HG03280 (cell line): ENCODE results near the gene CCDC197.

Experiments
- ATAC-seq: cut with Tn5 transposase; IDR thresholded peaks from one replicate; pipeline ENCODE4 v1.9.1; 2021; ENCODE audit warnings: mild to moderate bottlenecking, moderate library complexity; ENCODE audit not compliant: unreplicated experiment

Gene CCDC197

DNA sequence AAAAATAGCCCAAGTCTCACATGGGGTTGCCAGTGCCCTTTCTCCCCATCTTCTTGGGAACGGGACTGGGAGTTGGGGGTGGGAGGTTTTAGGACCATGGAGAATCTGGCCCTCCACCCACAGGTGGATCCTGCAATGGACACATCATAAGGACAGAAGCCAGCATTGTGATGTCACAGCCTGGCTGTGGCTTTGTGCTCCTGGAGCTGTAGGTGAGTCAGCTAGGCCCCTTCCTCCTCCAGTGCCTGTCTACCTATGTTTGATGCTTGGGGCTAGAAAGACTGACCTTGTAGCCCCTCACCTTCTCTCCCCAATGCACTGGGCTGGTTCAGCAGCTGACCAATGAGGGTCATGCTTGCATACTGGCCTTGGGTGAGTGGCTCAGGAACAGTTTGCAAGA is at the start of gene CCDC197:
Gene CCDC197, plus strand, starts transcription at position 220 of the 400 bp plus-strand sequence. CDS start 831 bp downstream, outside the sequence.
- no peak for ATAC-seq

DNA sequence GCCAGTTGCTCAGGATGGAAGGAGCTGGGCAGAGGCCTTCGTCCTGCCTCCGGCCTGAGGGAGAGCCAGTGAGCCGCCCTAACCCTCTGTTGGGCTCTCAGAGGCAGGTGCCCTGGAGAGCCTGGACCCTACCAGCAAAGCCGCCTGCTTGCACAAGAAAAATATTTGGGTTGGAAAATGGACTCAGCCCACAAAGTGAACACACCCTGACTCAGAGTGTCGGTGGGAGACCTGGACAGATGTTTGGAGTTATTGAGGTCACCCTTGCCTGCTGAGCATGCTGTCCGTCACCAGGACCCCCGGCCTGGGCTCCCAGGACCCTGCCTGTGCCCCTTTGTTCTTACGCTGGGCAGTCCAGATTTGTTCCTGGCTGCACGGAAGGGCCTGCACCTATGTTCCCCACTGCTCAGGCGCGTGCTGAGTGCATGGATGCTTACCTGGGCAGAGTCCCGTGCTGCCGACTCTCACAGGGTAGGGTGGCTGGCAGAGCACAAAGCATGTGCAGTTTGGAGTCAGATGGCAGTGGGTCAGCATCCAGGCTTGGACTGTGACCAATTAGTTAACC is 47.5 kb upstream of the CCDC197 start:
- ATAC-seq = no peak

DNA sequence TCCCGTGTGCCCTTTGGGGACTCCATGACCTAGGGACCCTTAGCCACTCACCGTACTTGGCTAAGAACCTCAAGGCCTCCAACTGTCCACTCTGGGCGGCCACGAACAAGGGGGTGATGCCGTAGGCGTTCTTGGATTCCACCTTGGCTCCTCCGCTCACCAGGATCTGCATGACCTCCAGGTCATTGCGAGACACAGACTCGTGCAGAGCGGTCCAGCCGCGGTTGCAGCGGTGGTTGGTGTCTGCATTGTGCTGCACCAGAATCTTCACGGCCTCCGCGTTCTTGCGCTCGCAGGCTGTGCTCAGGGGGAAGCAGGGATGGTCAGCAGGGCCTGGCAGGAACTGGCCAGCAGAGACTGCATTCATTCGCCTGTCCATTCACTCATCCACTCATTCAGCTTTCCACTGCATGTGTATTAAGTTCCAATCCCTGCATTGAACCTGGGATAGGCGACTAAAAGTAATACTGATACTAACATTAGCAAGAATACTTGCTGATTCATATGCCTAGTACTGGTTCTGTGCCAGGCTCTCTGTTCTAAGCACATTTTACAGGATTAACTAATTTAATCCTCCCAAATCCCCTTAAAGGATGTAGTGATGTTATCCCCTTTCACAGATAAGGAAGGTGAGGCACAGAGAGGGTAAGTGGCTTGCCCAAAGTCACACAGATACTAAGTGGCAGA is 46.0 kb upstream of the CCDC197 start:
- no peak for ATAC-seq

DNA sequence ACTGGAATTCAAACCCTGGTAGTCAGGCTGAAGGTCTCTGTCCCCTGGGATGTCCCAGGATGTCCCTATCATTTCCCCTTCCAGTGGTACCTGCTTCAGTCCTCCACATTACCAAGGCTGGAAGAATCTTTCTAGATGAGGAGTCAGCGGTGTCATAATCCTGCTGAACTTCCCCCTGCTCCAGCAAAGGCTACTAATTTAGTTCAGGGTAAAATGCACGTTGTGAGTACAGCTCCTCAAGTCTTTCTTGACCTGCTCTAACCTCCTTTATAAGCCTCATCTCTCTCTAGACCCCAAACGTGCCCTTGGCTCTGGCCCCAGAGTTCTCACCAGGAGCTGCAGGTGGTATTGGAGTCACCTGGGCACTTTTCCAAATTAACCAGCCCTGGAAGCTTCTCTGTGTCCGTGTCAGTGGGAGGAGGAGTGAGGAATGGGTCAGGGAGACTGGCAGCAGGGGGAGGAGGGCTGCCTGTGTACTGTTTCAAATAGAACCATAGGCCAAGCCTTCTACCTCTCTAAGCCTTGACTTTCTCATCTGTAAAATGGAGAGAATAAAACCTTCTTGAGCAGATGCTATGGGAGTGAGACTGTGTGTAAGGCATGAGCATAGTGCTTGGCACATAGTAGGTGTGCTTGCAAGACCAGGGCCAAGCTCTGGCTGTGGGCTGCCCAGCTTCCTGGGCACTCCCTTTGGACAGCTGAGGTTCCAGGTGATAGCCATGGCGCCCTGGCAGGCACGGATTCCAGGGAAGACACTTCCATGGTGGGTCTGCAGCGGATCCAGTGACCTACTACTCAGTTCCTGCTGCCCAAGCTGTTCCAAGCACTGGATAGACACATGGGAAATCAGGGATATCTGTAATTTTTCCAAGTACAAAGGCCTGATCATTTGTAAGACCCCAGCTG is 45.2 kb upstream of the CCDC197 start:
- ATAC-seq = no peak

DNA sequence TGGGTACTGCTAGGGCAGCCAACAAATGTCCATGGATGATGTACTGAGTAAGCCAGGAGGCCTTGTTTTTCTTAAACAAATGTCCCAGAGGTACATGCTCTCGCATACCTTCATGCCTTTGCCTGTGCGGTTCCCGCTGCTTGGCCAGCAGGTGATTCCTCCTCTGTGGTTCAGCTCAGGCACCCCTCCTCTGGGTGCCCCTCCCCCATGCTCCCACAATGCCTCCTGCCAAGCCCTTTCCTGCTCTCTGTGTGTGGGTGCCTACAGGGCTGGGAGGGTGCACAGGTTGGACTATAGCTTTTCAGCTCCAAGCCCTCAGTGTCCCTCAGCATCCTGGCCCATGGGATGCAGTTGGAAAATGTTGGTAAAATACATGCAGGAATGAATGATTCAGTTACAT is 44.3 kb upstream of the CCDC197 start:
- ATAC-seq = no peak

DNA sequence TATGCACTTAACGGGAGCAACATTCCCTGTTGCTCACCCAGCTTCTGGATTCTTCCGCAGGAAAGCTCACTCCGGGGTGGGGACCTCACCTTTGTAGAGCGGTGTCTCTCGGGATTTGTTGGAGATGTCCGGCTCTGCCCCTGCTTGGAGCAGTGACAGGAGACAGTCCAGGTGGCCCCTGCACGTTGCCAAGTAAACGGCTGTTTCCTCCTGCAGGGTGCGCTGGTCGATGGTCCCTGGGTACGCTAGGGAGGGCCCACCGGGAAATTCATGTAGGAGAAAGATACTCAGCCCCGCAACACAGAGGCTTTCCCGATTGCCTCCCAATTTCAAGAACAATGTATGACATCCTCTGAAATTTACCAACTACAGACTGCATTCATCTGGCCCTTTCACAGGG is 43.8 kb upstream of the CCDC197 start:
- ATAC-seq = no peak

DNA sequence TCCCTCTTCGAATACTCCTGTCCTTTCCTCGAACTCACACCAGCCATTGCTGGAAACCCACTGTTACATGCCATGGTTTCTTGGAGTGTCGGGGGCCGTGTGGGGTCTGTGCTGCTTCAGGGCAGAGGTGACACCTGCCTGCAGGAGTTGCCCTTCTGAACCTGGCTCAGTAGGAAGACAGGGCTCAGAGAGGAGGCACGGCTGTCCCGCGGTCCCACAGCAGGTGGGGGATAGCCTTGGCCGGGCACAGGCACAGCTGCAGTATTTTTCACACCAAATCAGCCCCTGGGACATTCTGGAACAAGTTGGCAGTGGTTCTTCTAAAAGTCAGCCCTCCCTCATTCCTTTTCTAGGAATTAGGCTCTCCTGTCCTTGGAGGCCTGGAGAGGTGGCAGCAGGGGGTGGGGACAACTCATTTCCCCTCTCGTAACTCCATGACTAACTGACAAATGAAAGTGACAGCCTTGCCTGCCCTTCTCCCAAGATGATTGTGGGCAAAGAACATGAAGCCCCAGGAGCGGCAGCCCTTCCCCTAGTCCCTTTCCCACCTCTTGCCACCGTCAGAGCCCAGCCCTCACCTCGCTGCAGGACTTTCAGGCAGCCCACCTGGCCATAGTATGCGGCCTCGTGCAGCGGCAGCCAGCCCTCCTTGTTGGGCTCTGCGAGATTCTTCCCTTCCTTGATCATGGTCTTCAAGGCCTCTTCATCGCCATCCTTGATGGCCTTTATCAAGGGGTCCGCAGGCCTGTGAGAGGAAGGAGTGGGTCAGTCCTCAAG is 43.2 kb upstream of the CCDC197 start:
- ATAC-seq = no peak

DNA sequence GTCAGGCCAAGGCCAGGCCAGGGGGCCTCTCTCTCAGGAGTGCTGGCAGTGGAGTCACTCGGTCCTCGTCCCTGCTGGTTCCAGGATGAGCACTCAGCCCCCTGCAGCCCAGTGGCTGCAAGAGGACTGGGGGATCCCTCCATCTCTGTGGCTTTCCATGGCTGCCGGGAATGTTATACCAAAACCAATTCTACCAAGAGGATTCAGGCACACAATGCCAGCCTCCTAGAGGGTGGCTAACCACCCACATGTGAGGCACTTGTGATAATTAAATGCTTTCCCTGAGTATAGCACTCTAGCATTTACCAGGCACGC is 42.6 kb upstream of the CCDC197 start:
- ATAC-seq = no peak

DNA sequence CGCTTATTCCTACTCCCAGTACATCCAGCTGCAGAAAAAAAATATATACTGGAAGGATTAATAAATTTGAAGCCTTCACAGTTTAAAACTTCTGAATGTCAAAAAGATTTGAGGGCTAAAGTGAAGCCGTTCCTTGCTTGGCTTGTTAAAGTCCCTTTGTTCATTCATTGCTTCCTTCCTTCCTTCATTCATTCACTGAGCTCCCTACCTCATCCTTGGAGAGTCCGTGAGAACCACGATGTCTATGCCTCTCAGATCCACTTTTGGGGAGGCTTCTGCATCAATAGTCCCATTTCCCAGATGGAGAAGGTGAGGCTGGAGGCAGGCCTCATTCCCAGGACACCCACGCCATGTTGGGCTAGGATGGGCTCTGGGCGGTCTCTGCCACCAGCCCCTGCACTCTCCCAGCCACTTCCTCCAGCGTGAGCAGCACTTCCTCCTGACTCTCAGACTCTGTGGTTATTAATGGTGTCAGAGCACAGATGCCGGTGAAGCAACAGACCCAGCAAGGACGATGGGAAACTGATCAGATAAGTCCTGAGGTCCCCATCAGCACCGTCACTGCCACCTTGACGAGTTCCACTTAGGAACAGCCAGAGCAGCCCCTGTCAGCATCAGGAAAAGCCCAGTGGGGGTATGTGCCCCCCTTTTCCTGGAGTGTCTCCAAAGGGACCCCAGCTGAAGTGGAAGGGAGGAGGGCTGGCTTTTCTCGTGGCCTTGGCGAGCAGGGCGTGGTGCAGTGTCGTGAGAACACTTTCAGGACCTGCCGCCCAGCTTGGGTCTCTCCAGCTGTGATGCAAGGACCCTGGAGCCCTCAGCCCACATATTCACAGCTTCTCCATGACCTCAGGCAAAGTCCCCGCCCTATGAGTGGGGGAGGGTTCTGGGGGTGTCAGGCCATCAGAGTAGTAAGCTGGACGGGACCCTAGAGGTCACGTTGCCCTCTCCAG is 41.9 kb upstream of the CCDC197 start:
- ATAC-seq = peak; percentile 25

DNA sequence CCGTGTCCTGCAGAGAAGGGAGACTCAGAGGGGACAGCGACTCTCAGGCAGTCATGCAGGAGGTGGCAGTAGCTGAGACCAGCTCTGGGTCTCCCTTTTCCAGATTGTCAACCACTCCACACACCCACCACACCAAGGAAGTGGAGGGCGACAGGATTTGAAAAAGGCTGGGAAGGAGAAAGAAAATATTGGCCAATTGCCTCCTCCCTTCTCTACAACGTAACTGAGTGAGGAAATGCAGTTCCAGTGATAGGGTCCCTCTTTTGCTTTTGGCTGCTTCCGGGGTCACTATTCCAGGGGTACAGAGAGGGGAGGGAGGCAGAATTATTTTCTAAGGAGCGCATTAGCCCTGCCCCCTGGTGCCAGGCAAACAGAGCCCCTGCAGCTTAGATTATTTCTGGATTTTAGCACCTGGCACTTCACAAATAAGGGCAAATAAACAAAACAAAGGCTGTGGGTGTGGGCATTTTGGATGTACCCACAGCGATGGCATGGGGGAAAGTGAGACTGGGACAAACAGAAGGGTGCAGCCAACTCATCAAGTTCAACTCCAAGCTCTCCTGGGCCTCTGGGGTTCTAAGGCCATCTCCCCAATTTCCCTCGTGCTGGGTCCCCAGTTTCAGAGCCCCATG is 41.1 kb upstream of the CCDC197 start:
- ATAC-seq = no peak

DNA sequence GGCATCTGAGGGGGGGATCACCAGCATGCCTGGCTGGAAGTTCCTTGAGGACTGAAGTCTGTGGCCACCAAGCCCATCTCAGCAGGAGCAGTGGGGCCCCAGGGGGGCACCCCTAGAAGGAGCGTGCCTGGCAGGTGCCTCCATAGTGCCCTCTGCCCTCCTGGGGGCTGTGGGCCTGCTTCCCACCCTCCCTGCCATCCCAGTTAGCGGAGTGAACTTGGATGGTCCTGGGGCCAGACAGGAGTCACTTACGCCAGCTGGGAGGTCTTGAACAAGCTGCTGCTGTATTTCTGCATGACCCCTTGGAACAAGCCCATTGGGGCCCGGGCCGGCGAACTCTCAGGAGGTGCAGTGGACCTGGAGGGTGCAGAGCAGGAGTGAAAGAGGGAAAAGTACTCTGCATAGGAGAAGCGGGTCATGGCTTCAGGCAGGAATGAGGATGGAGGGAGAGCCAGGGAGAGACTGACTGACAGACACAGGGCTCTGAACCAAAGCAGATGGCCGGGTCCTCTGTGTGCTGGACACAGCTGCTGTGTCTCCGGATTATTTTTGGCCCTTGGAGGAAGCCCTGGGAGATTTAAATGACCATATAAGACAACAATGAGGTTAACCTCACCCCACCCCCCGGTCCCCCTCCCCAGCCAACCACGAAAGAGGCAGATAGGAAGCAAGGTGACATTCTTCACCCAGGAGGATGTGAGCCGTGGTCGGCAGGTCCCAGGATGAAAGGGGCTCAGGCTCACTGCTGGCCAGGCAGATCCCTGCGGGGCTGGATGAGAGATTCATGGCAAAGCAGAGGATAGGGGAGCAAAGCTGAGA is 40.4 kb upstream of the CCDC197 start:
- no peak for ATAC-seq

DNA sequence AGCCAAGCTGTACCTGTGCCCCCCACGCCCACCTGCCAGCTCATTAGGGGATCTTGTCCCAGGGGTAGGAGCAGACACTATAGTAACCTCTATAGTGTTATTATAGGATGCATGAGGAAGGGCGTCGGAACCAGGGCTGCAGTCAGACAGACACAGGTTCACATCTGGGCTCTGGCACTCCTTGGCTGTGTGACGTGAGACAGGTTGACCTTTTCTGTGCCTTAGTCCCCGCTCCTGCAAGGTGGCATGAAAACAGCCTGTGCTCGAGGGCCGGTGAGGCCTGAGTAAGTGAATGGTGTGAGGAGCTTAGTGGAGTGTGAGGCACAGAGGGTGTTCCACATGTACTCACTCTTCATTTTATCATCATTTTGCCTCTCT is 39.8 kb upstream of the CCDC197 start:
- no peak for ATAC-seq

DNA sequence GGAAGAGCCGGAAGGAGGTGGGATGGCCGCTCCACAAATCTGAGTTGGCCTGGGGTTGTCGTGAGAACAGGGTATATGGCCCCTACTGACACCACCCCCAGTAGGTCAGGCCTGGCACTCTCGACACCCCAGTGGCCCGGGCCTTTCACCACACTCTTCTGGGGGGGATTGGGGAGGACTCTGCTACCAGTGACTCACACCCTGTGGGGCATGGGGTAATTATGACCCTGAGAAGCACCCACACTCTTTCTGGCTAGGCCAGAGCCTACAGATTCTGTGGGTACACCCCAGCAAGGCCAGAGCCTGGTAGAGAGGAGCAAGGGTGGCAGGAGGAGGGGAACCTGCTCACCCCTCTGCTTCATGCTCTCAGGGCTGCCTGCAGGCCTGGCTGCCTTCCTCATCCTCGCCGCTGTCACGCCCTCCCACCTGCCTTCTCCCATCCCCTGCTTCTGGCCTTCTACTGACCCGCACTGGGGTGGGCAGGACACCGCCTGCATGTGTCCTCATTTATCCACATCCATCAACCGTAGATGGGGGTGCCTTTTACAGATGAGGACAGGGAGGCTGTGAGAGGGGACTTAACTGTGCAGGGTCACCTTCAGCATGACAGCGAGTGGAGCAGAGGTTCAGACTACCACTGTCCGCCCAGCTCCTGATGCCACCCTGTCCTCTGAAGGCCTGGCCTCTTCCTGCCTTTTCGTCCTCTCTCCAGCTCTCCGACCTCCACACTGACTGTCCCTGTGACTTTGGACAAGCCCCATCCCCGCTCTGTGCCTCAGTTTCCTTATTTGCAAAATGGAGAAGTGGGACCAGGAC is 39.1 kb upstream of the CCDC197 start:
- no peak for ATAC-seq

DNA sequence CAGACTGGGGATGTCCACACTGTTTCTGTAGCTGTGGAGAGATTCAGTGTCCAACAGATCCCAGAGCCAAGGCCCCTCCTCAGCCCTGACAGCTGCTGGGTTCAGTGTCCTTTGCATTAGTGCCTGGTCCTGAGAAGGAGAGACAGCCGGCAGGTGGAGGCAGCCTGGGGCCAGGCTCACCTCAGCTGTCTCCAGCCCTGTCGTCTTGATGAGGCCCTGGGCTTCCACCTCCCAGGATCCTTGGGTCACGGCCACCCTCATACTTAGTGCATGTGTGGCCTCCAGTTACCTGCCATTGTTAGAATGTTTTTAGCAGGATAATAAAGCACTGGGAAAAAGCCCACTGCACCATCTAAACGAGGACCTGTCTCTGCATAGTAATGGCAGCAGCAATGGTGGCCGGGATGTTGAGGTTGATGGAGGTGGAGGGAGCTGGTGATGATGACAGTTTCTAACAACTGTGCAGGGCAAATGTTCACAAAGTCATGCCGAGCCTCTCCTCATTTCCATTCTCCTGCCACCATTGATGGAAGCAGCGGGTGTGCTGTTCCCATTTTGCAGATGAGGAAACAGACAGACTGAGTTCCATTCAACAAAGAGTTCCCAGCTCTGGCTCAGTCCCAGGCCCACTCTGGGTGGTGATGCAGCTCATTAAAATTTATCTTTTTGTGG is 38.4 kb upstream of the CCDC197 start:
- no peak for ATAC-seq

DNA sequence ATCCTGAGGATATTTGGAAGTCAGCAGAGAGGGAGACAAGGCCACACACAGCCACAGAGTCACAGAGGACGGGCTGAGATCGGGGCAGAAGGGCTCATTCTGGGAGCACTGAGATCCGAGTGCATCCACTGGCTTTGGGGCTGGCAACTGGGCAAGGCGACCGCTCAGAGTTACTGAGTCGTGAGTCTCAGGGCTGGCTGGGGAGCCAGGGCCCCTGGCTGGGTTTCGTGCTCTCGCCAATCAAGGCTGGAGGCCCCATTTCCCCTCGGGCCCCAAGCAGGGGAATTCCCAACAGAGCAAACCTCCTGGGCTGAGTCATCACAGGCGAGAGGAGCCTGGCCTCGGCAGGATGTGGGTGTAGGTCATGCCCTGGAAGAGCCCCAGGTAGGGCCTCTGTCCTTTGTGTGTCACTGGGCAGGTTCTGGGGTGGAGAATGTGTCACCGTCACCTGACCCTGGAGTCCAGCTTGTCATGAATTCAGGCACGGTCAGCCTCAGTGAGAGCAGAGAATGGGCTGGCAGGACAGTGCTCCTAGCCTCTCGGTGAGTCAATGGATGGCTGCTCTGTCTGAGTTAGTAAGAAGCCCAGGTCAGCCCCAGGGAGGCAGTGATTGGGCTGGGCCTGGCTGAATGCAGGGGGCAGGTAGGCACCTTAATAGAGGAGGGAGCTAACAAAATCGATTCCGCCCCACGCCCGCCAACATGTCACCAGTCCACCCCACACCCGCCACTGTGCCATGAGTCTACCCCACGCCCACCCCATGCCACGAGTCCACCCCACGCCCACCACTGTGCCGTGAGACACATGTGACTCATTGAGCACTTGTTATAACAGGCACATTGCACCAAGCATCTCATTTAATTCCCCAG is 37.6 kb upstream of the CCDC197 start:
- peak; percentile 61 for ATAC-seq

DNA sequence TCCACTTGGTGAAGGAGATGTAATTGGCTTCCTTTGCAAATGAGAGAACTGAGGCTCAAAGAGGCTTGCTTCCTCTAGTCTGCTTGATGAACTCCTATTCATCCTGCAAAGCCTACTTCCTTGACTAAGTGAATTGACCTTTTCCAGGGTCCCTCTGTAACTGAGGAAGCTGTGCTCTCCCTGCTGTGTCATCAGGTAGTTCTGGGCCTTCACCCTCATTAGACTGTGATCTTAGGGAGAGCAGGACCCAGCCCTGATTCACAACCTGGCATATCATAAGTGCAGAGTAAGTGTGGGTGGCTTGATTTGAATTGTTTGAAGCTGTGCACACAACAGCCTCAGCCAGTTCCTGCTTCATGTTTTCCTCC is 37.0 kb upstream of the CCDC197 start:
- no peak for ATAC-seq
